ENCODE data around the gene TAS2R4. TPM values are rescaled to one million over a fixed set of nuclear protein-coding genes. Genes with fewer than 3 reads are reported as not detected.

Gene TAS2R4
- total and polyA plus RNA-seq, 2 of the 8 experiments (the other 6 are each of a cell fraction or from before 2014, with no cell fraction given): 0.88 to 1.3 TPM

DNA sequence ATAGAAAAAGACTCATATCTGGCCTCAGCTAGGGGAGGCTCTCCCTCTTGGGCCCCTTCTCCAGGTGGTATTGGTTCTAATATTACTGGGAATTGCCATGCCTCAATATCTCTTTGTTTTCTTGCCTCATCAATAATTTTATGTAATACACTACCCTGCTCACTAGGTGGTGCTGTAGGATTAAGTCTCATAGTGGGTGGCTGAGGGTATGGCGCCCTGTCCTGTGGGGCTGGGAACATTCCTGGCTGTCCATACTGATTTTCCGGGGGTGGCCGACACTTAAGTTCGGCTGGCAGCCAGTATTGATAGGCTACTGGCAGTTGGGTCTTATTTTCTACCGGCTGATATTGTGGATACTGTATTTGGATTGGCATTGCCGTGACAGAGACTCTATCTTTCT is 21.5 kb upstream of the TAS2R4 start:
- no peak overlapping the region for H3K4ac ChIP-seq (replicated peaks; ENCODE audit: insufficient read length, low read depth, low read length)
- no peak for FAIRE-seq
- CTCF ChIA-PET (ENCODE audit: partially characterized antibody): interaction anchor here (0.6 to 2.2 kb wide), 4 partner anchors 13 to 455 kb away, joined by 3 to 9 read pairs (median 8); no protein-coding TSS in a partner anchor
- TF ChIP-seq CTBP2 (IDR thresholded peaks at IDR 0.05; ENCODE audit: borderline replicate concordance, insufficient read depth, insufficient read length, low read length): no peak
- no peak for TF ChIP-seq HDAC6 (IDR thresholded peaks at IDR 0.05; ENCODE audit: low read depth, low read length)
- TF ChIP-seq JUN (IDR thresholded peaks at IDR 0.05; ENCODE audit: low read depth, low read length): no peak
- no peak for TF ChIP-seq KDM4A (IDR thresholded peaks at IDR 0.05; ENCODE audit: low read depth, low read length, severe bottlenecking)
- no peak for TF ChIP-seq SIX5 (IDR thresholded peaks at IDR 0.05; ENCODE audit: low read depth, low read length)
- no peak for TF ChIP-seq BRCA1 (IDR thresholded peaks at IDR 0.05; ENCODE audit: low read depth, low read length)
- TF ChIP-seq, protein P1, sequence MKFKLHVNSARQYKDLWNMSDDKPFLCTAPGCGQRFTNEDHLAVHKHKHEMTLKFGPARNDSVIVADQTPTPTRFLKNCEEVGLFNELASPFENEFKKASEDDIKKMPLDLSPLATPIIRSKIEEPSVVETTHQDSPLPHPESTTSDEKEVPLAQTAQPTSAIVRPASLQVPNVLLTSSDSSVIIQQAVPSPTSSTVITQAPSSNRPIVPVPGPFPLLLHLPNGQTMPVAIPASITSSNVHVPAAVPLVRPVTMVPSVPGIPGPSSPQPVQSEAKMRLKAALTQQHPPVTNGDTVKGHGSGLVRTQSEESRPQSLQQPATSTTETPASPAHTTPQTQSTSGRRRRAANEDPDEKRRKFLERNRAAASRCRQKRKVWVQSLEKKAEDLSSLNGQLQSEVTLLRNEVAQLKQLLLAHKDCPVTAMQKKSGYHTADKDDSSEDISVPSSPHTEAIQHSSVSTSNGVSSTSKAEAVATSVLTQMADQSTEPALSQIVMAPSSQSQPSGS (IDR thresholded peaks at IDR 0.05; ENCODE audit: low read length): no peak
- no peak for TF ChIP-seq SUZ12 (IDR thresholded peaks at IDR 0.05; ENCODE audit: low read length)
- no peak for TF ChIP-seq RFX5 (IDR thresholded peaks at IDR 0.05; ENCODE audit: borderline replicate concordance, low read depth, low read length)
- 0 out of 2 replicates have a peak, but pooled peaks have one; percentile 28 for TF ChIP-seq YY1 (IDR thresholded peaks at IDR 0.05; ENCODE audit: low read depth, low read length)
- TF ChIP-seq JUND (IDR thresholded peaks at IDR 0.05; ENCODE audit: low read length): no peak
- 0 out of 2 replicates have a peak, but pooled peaks have one; percentile 8 for TF ChIP-seq CREB1 (IDR thresholded peaks at IDR 0.05)

More for the DNA sequence above, 21.5 kb upstream of the TAS2R4 start:
- no peaks in the 10 kb centered on the region for H3K79me2 ChIP-seq (ENCODE audit: control insufficient read depth in 1 of 2, insufficient read depth in 2 of 2, low read length in 2 of 2)
- WGBS, 2 experiments (ENCODE audit: extremely low coverage in 1 of 2, insufficient coverage in 1 of 2, insufficient read length in 1 of 2, insufficient replicate concordance in 2 of 2, low coverage in 1 of 2, low lambda C conversion rate in 2 of 2, missing lambda C conversion rate in 1 of 2): 96% methylated on average over 6 of the region's 6 CpGs; no CpG with 5 or more reads in 1 of the 2 experiments
- no peak overlapping the region for H3K27ac ChIP-seq (ENCODE audit: low read depth, low read length)
- no peak overlapping the region for H2AK5ac ChIP-seq (ENCODE audit: low read depth, low read length)
- H3K14ac ChIP-seq (ENCODE audit: insufficient read length): no peak overlapping the region
- peaks cover 21 to 22% of the 10 kb centered on the region in 2 experiments for H3K9me3 ChIP-seq (ENCODE audit: insufficient read depth in 2 of 2, low read depth in 1 of 2, low read length in 1 of 2)
- no peak overlapping the region for H2BK15ac ChIP-seq (ENCODE audit: low read length)
- no peak overlapping the region for H2BK12ac ChIP-seq (ENCODE audit: low read depth, low read length)
- H2BK5ac ChIP-seq (ENCODE audit: low read depth, low read length): no peak overlapping the region
- H3K9ac ChIP-seq (replicated peaks in 1 of 4; ENCODE audit: extremely low read depth in 1 of 4, low read depth in 3 of 4, low read length in 3 of 4): no peak overlapping the region
- H3K23me2 ChIP-seq (ENCODE audit: low read depth, low read length): no peaks in the 10 kb centered on the region
- DNase-seq (ENCODE audit: low read depth in 1 of 2, low spot score in 2 of 2): no peak
- POLR2A ChIA-PET (ENCODE audit: partially characterized antibody): interaction anchor here (1.8 kb wide), 1 partner anchor 16 kb away, joined by 4 read pairs; the partner anchor contains the start of gene SSBP1
- no peak overlapping the region for H4K5ac ChIP-seq (ENCODE audit: insufficient read length, low read depth, low read length)
- no peaks in the 10 kb centered on the region for H3K4me1 ChIP-seq (replicated peaks in 1 of 4; ENCODE audit: control insufficient read depth in 3 of 4, insufficient read depth in 4 of 4, low read length in 3 of 4)
- H4K20me1 ChIP-seq (replicated peaks in 1 of 2; ENCODE audit: control insufficient read depth in 1 of 2, insufficient read depth in 2 of 2, low read length in 2 of 2): no peaks in the 10 kb centered on the region
- no peak overlapping the region for H4K8ac ChIP-seq (ENCODE audit: extremely low read depth, insufficient read depth, low read length)
- no peaks in the 10 kb centered on the region for H3K27me3 ChIP-seq (replicated peaks in 1 of 4; ENCODE audit: control insufficient read depth in 3 of 4, extremely low read depth in 1 of 4, insufficient read depth in 3 of 4, low read length in 3 of 4)
- H3K79me1 ChIP-seq (ENCODE audit: low read depth, low read length): peaks cover 2% of the 10 kb centered on the region; the same call in 1 of the 2 replicates
- H3K36me3 ChIP-seq (ENCODE audit: control insufficient read depth in 2 of 4, insufficient read depth in 4 of 4, low read length in 3 of 4): peaks cover 11 to 72% (median 51%) of the 10 kb centered on the region in 4 experiments
- no peak overlapping the region for H3K56ac ChIP-seq (replicated peaks; ENCODE audit: insufficient read length, low read depth, low read length)
- H2BK20ac ChIP-seq (ENCODE audit: low read length): no peak overlapping the region
- H3K4me2 ChIP-seq (ENCODE audit: insufficient read depth in 1 of 2, low read depth in 2 of 2, low read length in 2 of 2): no peak overlapping the region
- no peak overlapping the region for H4K91ac ChIP-seq (replicated peaks; ENCODE audit: insufficient read length, low read length)
- no peak overlapping the region for H2AFZ ChIP-seq (ENCODE audit: low read length)
- no peak overlapping the region for H3K4me3 ChIP-seq (ENCODE audit: extremely low read depth in 1 of 4, insufficient read depth in 2 of 4, low read depth in 3 of 4, low read length in 4 of 4)
- H3K23ac ChIP-seq (ENCODE audit: insufficient read length): no peak overlapping the region
- H2BK120ac ChIP-seq (replicated peaks; ENCODE audit: low read depth, low read length): no peak overlapping the region
- H3K18ac ChIP-seq (ENCODE audit: extremely low read depth, low read length): no peak overlapping the region
